MM.1S (cell line): ENCODE measurements around the gene JADE1.

Experiments used
- EZH2phosphoT487 ChIP-seq: fragments of 300-600 bp; sonication (generic); IDR thresholded peaks from 2 replicates; pipeline ENCODE4 v1.6.1; 2018; ENCODE audit warnings: antibody characterized with exemption, low read length
- TF ChIP-seq, protein P1 (sequence below): fragments of 300-600 bp; sonication (generic); IDR thresholded peaks from 2 replicates; pipeline ENCODE4 v1.5.1; 2016; ENCODE audit warnings: antibody characterized with exemption, low read length, mixed read lengths

DNA sequence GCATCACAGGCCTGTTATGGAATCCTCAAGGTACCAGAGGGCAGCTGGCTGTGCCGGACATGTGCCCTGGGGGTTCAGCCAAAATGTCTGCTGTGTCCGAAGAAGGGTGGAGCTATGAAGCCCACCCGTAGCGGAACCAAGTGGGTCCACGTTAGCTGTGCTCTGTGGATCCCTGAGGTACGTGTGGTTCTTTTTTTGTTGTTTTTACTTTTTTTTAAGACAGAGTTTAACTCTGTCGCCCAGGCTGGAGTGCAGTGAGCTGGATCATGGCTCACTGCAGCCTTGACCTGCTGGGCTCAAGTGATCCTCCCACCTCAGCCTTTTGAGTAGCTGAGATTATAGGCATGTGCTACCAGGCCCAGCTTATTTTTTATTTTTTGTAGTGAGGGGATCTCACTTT lies 46.1 kb downstream of the JADE1 start:
- TF ChIP-seq, protein P1, sequence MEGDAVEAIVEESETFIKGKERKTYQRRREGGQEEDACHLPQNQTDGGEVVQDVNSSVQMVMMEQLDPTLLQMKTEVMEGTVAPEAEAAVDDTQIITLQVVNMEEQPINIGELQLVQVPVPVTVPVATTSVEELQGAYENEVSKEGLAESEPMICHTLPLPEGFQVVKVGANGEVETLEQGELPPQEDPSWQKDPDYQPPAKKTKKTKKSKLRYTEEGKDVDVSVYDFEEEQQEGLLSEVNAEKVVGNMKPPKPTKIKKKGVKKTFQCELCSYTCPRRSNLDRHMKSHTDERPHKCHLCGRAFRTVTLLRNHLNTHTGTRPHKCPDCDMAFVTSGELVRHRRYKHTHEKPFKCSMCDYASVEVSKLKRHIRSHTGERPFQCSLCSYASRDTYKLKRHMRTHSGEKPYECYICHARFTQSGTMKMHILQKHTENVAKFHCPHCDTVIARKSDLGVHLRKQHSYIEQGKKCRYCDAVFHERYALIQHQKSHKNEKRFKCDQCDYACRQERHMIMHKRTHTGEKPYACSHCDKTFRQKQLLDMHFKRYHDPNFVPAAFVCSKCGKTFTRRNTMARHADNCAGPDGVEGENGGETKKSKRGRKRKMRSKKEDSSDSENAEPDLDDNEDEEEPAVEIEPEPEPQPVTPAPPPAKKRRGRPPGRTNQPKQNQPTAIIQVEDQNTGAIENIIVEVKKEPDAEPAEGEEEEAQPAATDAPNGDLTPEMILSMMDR = no peak
- no peak for TF ChIP-seq EZH2phosphoT487
